ENCODE measurements around the gene SULT1A1. TPM values are rescaled to one million over a fixed set of nuclear protein-coding genes. Genes with fewer than 3 reads are reported as not detected.
"Not testable (repeated sequence)": the region's sequence is repeated elsewhere in the genome, so short reads cannot be mapped to it uniquely, and the experiment has no call there.

Gene SULT1A1
- polyA plus RNA-seq, 3 donors from 2014 or later, result 4.5 to 7.0 (median 6.5) TPM

DNA sequence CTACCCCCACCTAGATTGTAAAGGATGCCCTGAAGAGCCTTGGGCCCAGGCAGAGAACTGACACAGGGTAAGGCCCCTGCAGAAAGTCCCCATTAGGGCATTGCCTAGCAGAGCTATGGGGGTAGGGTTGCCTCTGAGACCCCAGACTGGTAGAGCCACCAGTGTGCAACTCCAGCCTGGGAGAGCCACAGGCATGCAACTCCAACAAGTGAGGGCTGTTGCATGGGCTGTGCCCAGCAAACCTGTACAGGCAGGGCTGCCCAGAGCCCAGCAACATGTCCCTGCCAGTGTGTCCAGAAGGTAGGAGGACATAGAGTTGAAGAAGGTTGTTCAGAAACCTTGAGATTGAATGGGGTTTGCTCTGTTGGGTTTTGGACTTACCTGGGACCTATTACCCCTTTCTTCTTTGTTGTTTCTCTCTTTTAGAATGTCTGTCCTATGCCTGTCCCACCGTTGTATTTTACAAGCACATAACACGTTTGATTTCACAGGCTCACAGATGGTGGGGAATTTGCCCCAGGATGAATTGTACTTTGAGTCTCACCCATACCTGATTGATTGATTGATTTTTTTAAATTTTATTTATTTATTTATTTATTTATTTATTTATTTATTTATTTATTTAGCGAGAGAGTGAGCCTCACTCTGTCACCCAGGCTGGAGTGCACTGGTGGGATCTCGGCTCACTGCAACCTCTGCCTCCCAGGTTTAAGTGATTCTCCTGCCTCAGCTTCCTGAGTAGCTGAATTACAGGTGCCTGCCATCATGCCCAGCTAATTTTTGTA, 39.7 kb downstream of the SULT1A1 start:
- Mint-ChIP-seq H3K9me3 (peaks cover 0 to 3% (median 1%) of the 10 kb centered on the region in 6 donors), H3K36me3 (peaks cover 4 to 18% (median 11%) of the 10 kb centered on the region in 3 donors), H3K27me3 (ENCODE audit: low read depth in 3 of 3) (peaks cover 0 to 2% (median 0%) of the 10 kb centered on the region in 3 donors), H3K4me1 (peaks cover 37 to 48% of the 10 kb centered on the region in 2 donors), H3K27ac (peak overlapping the region in 1 of 6 donors; percentile 30), H3K4me3 (no peak overlapping the region)
- no peak for DNase-seq

DNA sequence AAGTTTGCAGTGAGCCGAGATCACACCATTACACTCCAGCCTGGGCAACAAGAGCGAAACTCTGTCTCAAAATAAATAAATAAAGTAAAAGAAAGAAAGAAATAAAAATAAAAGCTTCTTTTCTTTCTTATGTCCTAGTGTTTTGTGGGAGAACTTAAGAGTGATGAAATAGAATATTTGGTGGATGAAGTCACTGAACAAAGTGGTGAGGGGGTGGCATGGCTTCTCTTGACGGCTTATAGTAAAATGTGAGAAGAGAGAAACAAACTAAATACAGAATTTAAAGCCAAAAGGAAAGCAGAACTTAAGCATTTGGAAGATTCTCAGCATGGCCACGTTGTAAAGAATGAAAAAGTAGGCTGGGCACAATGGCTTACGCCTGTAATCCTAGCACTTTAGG, 40.8 kb downstream of the SULT1A1 start:
- H3K36me3 Mint-ChIP-seq, result peaks cover 4 to 19% (median 11%) of the 10 kb centered on the region in 3 donors
- H3K4me1 Mint-ChIP-seq, result peaks cover 30 to 37% of the 10 kb centered on the region in 2 donors
- H3K27ac Mint-ChIP-seq, result peak overlapping the region in 1 of 6 donors; percentile 41
- peaks cover 0 to 3% (median 1%) of the 10 kb centered on the region in 6 donors for H3K9me3 Mint-ChIP-seq
- no peak overlapping the region for H3K4me3 Mint-ChIP-seq
- DNase-seq, result no peak
- peaks cover 0 to 2% (median 0%) of the 10 kb centered on the region in 3 donors for H3K27me3 Mint-ChIP-seq (ENCODE audit: low read depth in 3 of 3)

DNA sequence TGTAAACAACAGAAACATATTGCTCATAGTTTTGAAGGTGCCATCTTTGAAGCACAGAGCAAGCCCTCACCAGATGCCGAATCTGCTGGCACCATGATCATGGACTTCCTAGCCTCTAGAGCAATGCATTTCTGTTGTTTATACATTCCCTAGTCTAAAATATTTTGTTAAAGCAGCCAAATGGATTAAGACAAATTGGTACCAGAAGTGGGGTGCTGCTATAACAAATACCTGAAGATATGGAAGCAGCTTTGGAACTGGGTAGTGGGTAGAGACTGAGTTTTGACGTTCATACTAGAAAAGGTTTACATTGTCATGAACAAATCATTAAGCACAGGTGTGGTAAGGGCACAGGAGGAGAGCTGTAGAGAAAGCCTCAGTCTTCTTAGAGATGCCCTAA, 42.6 kb downstream of the SULT1A1 start:
- Mint-ChIP-seq H3K36me3 (peaks cover 4 to 19% (median 11%) of the 10 kb centered on the region in 3 donors), H3K4me3 (no peak overlapping the region), H3K4me1 (peaks cover 16 to 28% of the 10 kb centered on the region in 2 donors), H3K9me3 (peaks cover 0 to 3% (median 1%) of the 10 kb centered on the region in 6 donors), H3K27ac (peak overlapping the region in 2 of 6 donors; percentile 8 to 33), H3K27me3 (ENCODE audit: low read depth in 3 of 3) (peaks cover 0 to 2% (median 0%) of the 10 kb centered on the region in 3 donors)
- DNase-seq, result no peak

DNA sequence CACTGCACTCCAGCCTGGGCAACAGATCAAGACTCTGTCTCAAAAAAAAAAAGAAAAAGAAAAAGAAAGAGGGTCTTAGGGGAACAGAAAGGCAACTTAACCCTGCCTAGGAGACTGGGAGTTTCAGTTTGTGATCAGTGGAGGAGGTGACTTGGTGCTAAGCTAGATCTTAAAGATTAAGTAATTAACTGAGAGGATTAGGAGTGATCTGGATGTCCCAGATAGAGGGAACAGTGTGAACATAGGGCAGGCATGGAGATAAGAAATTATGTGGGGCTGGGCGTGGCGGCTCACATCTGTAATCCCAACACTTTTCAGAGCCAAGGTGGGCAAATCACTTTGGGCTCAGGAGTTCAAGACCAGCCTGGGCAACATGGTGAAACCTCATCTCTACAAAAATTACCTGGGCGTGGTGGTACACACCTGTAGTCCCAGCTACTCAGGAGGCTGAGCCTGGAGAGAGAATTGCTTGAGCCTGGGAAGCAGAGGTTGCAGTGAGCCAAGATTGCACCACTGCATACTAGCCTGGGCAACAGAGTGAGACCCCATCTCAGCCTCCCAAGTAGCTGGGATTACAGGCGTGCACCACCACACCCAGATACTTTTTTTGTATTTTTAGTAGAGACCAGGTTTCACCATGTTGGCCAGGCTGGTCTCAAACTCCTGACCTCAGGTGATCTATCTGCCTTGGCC, 43.5 kb downstream of the SULT1A1 start:
- not testable (repeated sequence) for H3K4me3 Mint-ChIP-seq; DNase-seq; H3K27me3 Mint-ChIP-seq (ENCODE audit: low read depth in 3 of 3); H3K9me3 Mint-ChIP-seq
- Mint-ChIP-seq H3K4me1 (peaks cover 14 to 22% of the 10 kb centered on the region in 2 donors), H3K27ac (peak overlapping the region in 1 of 6 donors; percentile 15), H3K36me3 (peaks cover 4 to 19% (median 11%) of the 10 kb centered on the region in 3 donors)

DNA sequence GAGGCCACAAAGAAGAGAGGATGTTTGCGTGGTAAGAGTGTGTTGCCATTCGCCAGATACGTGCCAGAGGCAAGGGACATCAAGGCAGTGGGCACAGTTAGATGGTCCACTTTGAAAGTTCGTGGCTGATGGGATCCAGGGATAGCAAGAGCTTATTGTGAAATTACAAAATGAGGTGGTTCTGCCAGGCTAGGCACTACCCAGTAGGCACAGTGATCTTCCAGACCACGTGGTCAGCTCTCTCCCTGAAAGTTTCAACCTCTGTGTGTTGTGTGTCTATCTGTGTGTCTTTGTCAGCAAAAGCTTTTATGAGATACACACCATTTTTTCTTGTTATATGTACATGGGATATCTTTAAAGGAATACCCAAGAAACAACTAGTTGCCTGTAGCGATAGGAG, 46.6 kb downstream of the SULT1A1 start:
- H3K36me3 Mint-ChIP-seq, result peaks cover 4 to 28% (median 18%) of the 10 kb centered on the region in 3 donors
- no peak for DNase-seq
- H3K4me1 Mint-ChIP-seq, result peaks cover 12 to 16% of the 10 kb centered on the region in 2 donors
- peaks cover 0 to 2% (median 0%) of the 10 kb centered on the region in 3 donors for H3K27me3 Mint-ChIP-seq (ENCODE audit: low read depth in 3 of 3)
- no peak overlapping the region for H3K27ac Mint-ChIP-seq
- peaks cover 0 to 3% (median 1%) of the 10 kb centered on the region in 6 donors for H3K9me3 Mint-ChIP-seq
- no peak overlapping the region for H3K4me3 Mint-ChIP-seq

DNA sequence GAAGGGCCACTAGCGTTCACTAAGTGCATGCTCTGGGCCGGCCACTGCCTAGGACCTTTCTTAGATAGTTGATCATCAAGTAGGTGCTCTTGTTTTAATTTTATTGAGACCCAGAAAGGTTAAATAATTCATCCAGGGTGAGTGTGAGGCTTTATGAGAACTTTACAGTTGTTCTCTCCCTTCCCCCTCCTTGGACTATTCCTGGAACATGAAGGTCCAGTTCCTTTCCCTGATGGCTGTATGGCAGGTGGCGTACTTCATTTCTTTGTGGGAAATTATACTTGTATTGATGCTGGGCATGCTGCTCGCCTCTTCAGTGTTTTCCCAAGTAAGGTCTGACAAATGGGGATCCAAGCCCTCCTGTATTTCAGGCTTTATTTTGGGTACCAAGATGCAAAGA, 47.6 kb downstream of the SULT1A1 start:
- H3K4me1 Mint-ChIP-seq, result peaks cover 14% of the 10 kb centered on the region in 2 donors
- peaks cover 8 to 26% (median 17%) of the 10 kb centered on the region in 3 donors for H3K36me3 Mint-ChIP-seq
- H3K9me3 Mint-ChIP-seq, result peaks cover 0 to 3% (median 1%) of the 10 kb centered on the region in 6 donors
- DNase-seq, result no peak
- H3K27me3 Mint-ChIP-seq (ENCODE audit: low read depth in 3 of 3), result peaks cover 0 to 2% (median 0%) of the 10 kb centered on the region in 3 donors
- H3K27ac Mint-ChIP-seq, result no peak overlapping the region
- no peak overlapping the region for H3K4me3 Mint-ChIP-seq

GRCh38 chr16:28561557-28562187, 48.2 kb downstream of the SULT1A1 start:
- H3K9me3 Mint-ChIP-seq, result peaks cover 0 to 3% (median under 1%) of the 10 kb centered on the region in 6 donors
- H3K27me3 Mint-ChIP-seq (ENCODE audit: low read depth in 3 of 3), result peaks cover 0 to 2% (median 0%) of the 10 kb centered on the region in 3 donors
- H3K36me3 Mint-ChIP-seq, result peaks cover 8 to 26% (median 16%) of the 10 kb centered on the region in 3 donors
- no peak overlapping the region for H3K27ac Mint-ChIP-seq
- H3K4me1 Mint-ChIP-seq, result peaks cover 15 to 16% of the 10 kb centered on the region in 2 donors
- no peak overlapping the region for H3K4me3 Mint-ChIP-seq
- no peak for DNase-seq

DNA sequence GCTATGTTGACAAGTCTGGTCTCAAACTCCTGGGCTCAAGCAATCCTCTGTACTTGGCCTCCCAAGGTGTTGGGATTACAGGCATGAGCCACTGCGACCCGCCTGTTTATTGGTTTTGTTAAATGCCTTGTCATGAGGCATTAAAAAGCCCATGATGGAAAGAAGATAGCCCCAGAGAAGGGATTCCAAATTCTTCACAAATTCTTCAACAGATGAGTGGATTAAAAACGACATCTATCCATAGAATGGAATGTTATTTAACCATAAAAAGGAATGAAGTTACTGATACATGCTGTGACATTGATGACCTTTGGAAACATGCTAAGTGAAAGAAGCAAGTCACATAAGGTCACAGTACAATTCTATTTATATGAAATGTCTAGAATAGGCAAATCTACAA, 51.4 kb downstream of the SULT1A1 start:
- H3K27me3 Mint-ChIP-seq (ENCODE audit: low read depth in 3 of 3), result peaks cover 4 to 10% (median 6%) of the 10 kb centered on the region in 3 donors
- no peak for DNase-seq
- peak overlapping the region in 2 of 6 donors; percentile 40 to 56 for H3K27ac Mint-ChIP-seq
- no peaks in the 10 kb centered on the region for H3K9me3 Mint-ChIP-seq
- H3K4me3 Mint-ChIP-seq, result no peak overlapping the region
- peaks cover 25 to 35% of the 10 kb centered on the region in 2 donors for H3K4me1 Mint-ChIP-seq
- H3K36me3 Mint-ChIP-seq, result peaks cover 4 to 15% (median 12%) of the 10 kb centered on the region in 3 donors

GRCh38 chr16:28556914-28557320, 52.9 kb downstream of the SULT1A1 start:
- Mint-ChIP-seq H3K27me3 (ENCODE audit: low read depth in 3 of 3) (peaks cover 4 to 10% (median 6%) of the 10 kb centered on the region in 3 donors), H3K36me3 (peaks cover 4 to 15% (median 12%) of the 10 kb centered on the region in 3 donors), H3K9me3 (no peaks in the 10 kb centered on the region), H3K4me3 (no peak overlapping the region), H3K4me1 (peaks cover 24 to 31% of the 10 kb centered on the region in 2 donors), H3K27ac (no peak overlapping the region)
- no peak for DNase-seq

- DNase-seq, result no peak
- Mint-ChIP-seq H3K9me3 (no peaks in the 10 kb centered on the region), H3K4me1 (peaks cover 24 to 31% of the 10 kb centered on the region in 2 donors), H3K27ac (peak overlapping the region in 2 of 6 donors; percentile 1 to 43), H3K27me3 (ENCODE audit: low read depth in 3 of 3) (peaks cover 6 to 10% (median 6%) of the 10 kb centered on the region in 3 donors), H3K4me3 (peak overlapping the region in 3 of 5 donors; percentile 4 to 30 (median 15)), H3K36me3 (peaks cover 4 to 15% (median 12%) of the 10 kb centered on the region in 3 donors)
Observed at GRCh38 chr16:28555561-28555960, 54.3 kb downstream of the SULT1A1 start.

Other genes starting within 250 kb of the SULT1A1 start
- gene NPIPB6, start 246.5 kb downstream of the SULT1A1 start, polyA plus RNA-seq, result under 1 TPM in 2 of 3 donors, not detected in 1; 0.12 to 0.19 TPM
- 10 to 100 TPM in 2 of 3 donors, 1 to 10 TPM in 1; 9.7 to 31.1 (median 19.0) TPM for gene EIF3CL, start 206.2 kb downstream of the SULT1A1 start, polyA plus RNA-seq
- gene NPIPB7, start 137.7 kb downstream of the SULT1A1 start, polyA plus RNA-seq, result not detected
- 10 to 100 TPM; 18.8 to 52.2 (median 32.2) TPM for gene CLN3, start 118.0 kb downstream of the SULT1A1 start, polyA plus RNA-seq
- 10 to 100 TPM in 1 of 3 donors, 1 to 10 TPM in 1, under 1 TPM in 1; 0.49 to 15.2 (median 2.6) TPM for gene APOBR, start 115.4 kb downstream of the SULT1A1 start, polyA plus RNA-seq
- not detected for gene IL27, start 103.2 kb downstream of the SULT1A1 start, polyA plus RNA-seq
- gene NUPR1, start 71.1 kb downstream of the SULT1A1 start, polyA plus RNA-seq, result not detected
- gene SGF29, start 56.1 kb downstream of the SULT1A1 start, polyA plus RNA-seq, result 10 to 100 TPM; 39.7 to 58.8 (median 40.8) TPM
- under 1 TPM in 1 of 3 donors, not detected in 2; 0.44 TPM for gene SULT1A2, start 13.0 kb downstream of the SULT1A1 start, polyA plus RNA-seq
- not detected for gene NPIPB8, start 28.0 kb upstream of the SULT1A1 start, polyA plus RNA-seq
- 100 to 1,000 TPM; 159 to 311 (median 198) TPM for gene EIF3C, start 101.4 kb upstream of the SULT1A1 start, polyA plus RNA-seq
- not detected for gene NPIPB9, start 141.7 kb upstream of the SULT1A1 start, polyA plus RNA-seq
- gene ATXN2L, start 213.0 kb upstream of the SULT1A1 start, polyA plus RNA-seq, result 10 to 100 TPM in 1 of 3 donors, 1 to 10 TPM in 2; 3.0 to 28.5 (median 9.7) TPM
- gene TUFM, start 236.3 kb upstream of the SULT1A1 start, polyA plus RNA-seq, result 100 to 1,000 TPM; 149 to 206 (median 153) TPM

Measured in immature natural killer cell (primary cell).